Neural cell (in vitro differentiated cells): ENCODE results near the gene UQCRC1. TPM values are rescaled to one million over a fixed set of nuclear protein-coding genes. Genes with fewer than 3 reads are reported as not detected.

Source experiments
- H2AFZ ChIP-seq: fragments of 200-600, 300-800 bp; sonication (generic), shearing (Covaris generic); 2 replicates; pipeline ENCODE4 v1.6.0; 2014; ENCODE audit warnings: low read depth, mild to moderate bottlenecking, antibody characterized with exemption, low read length, moderate library complexity
- H3F3A ChIP-seq: fragments of 200-600 bp; shearing (Covaris generic); 2 replicates; pipeline ENCODE4 v1.6.1; 2016; ENCODE audit warnings: mild to moderate bottlenecking, moderate library complexity, mixed read lengths, antibody characterized with exemption, low read length; ENCODE audit not compliant: insufficient read depth, poor library complexity, severe bottlenecking
- H3K27ac ChIP-seq: fragments of 200-600, 300-800 bp; sonication (generic), shearing (Covaris generic); 2 replicates; pipeline ENCODE4 v1.5.1; 2014; ENCODE audit warnings: mild to moderate bottlenecking, low read length, moderate library complexity
- H3K27me3 ChIP-seq: fragments of 300-800, 200-600 bp; sonication (generic), shearing (Covaris generic); 2 replicates; pipeline ENCODE4 v1.6.0; 2014; ENCODE audit warnings: mild to moderate bottlenecking, low read depth, low read length, moderate library complexity; ENCODE audit not compliant: insufficient read depth
- H3K36me3 ChIP-seq: fragments of 300-800, 200-600 bp; sonication (generic), shearing (Covaris generic); 2 replicates; pipeline ENCODE4 v1.5.1; 2014; ENCODE audit warnings: mild to moderate bottlenecking, antibody characterized with exemption, low read length, moderate library complexity; ENCODE audit not compliant: insufficient read depth
- H3K4me2 ChIP-seq: fragments of 300-800, 200-600 bp; sonication (generic), shearing (Covaris generic); 2 replicates; pipeline ENCODE4 v1.6.0; 2014; ENCODE audit warnings: mild to moderate bottlenecking, low read length
- H3K4me3 ChIP-seq: fragments of 300-800, 200-600 bp; sonication (generic), shearing (Covaris generic); 2 replicates; pipeline ENCODE4 v1.5.1; 2014; ENCODE audit warnings: mild to moderate bottlenecking, low read length, moderate library complexity
- H3K79me2 ChIP-seq: fragments of 200-600 bp; shearing (Covaris generic); replicated peaks from 2 replicates; pipeline ENCODE4 v1.6.0; 2014; ENCODE audit warnings: mild to moderate bottlenecking, low read length, moderate library complexity; ENCODE audit not compliant: insufficient read depth
- H3K9ac ChIP-seq: fragments of 300-800, 200-600 bp; sonication (generic), shearing (Covaris generic); 2 replicates; pipeline ENCODE4 v1.6.1; 2016; ENCODE audit warnings: mild to moderate bottlenecking, low read length, mixed read lengths
- H3K9me2 ChIP-seq: fragments of 200-600 bp; shearing (Covaris generic); 2 replicates; pipeline ENCODE4 v1.6.1; 2016; ENCODE audit warnings: mild to moderate bottlenecking, low read length, mixed read lengths; ENCODE audit not compliant: insufficient read depth
- H3K9me3 ChIP-seq: fragments of 200-600, 300-800 bp; sonication (generic), shearing (Covaris generic); 2 replicates; pipeline ENCODE4 v1.6.1; 2016; ENCODE audit warnings: mild to moderate bottlenecking, mixed run types, low read length, moderate library complexity, mixed read lengths
- H4K20me1 ChIP-seq: fragments of 200-600 bp; shearing (Covaris generic); 2 replicates; pipeline ENCODE4 v1.6.1; 2016; ENCODE audit warnings: mild to moderate bottlenecking, mixed run types; ENCODE audit not compliant: insufficient read depth
- EP300 ChIP-seq: fragments of 450-650 bp; conservative IDR thresholded peaks from 2 replicates; pipeline ENCODE4 v1.6.1; 2014; ENCODE audit warnings: antibody characterized with exemption, mild to moderate bottlenecking, moderate library complexity; ENCODE audit not compliant: poor library complexity, severe bottlenecking
- EZH2 ChIP-seq: fragments of 200-600, 300-800 bp; shearing (Covaris generic), sonication (generic); IDR thresholded peaks from 2 replicates; pipeline ENCODE4 v1.6.1; 2014; ENCODE audit warnings: antibody characterized with exemption, low read length, borderline replicate concordance, mild to moderate bottlenecking; ENCODE audit not compliant: insufficient read depth, poor library complexity, severe bottlenecking
- MXI1 ChIP-seq: fragments of 450-650 bp; conservative IDR thresholded peaks from 2 replicates; pipeline ENCODE4 v1.6.1; 2014; ENCODE audit warnings: antibody characterized with exemption, mild to moderate bottlenecking; ENCODE audit not compliant: poor library complexity, severe bottlenecking
- POLR2AphosphoS5 ChIP-seq: IDR thresholded peaks from 2 replicates; pipeline ENCODE4 v1.6.1; 2012
- RAD21 ChIP-seq: fragments of 450-650 bp; conservative IDR thresholded peaks from 2 replicates; pipeline ENCODE4 v1.6.1; 2014; ENCODE audit warnings: antibody characterized with exemption, mild to moderate bottlenecking, moderate library complexity
- SMC3 ChIP-seq: fragments of 450-650 bp; conservative IDR thresholded peaks from 2 replicates; pipeline ENCODE4 v1.6.1; 2014; ENCODE audit warnings: antibody characterized with exemption, mild to moderate bottlenecking, moderate library complexity; ENCODE audit not compliant: poor library complexity
- TAF1 ChIP-seq: IDR thresholded peaks from 2 replicates; pipeline ENCODE4 v1.6.1; 2012; ENCODE audit warnings: low read depth
- polyA plus RNA-seq: library from polyadenylated mRNA; depleted of rRNA; stranded (reverse); fragments of >200 nt; gene quantifications from 2 replicates; pipeline ENCODE4 v1.2.3, GENCODE V29; 2014
- TF ChIP-seq, protein P1 (sequence below): fragments of 450-650 bp; IDR thresholded peaks from 2 replicates; pipeline ENCODE4 v1.5.1; 2014; ENCODE audit warnings: antibody characterized with exemption, mild to moderate bottlenecking, moderate library complexity; ENCODE audit not compliant: poor library complexity, severe bottlenecking
- TF ChIP-seq, protein P2 (sequence below): IDR thresholded peaks from 2 replicates; pipeline ENCODE4 v1.6.1; 2012; ENCODE audit warnings: borderline replicate concordance

The UQCRC1 gene
- polyA plus RNA-seq, 1 donor from 2014 or later = 333 TPM

DNA sequence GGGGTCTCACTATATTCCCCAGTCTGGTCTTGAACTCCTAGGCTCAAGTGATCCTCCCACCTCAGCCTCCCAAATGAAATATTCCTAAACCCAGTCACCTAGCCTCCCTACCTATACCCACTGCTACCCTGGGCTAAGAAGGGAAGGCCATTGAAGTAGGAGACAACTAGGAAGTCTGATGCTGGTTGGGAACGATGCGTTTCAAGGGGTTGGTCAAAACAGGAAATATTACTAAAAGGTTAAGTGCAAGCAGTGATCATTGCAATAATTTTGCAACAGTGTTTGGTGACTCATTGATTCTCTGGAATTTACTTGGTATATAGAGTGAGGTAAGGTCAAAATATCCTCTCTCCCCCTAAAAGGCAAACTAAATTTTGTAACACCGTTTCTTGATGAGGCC, 4.6 kb upstream of the UQCRC1 start:
- Histone ChIP-seq H3K27me3 (no peaks in the 10 kb centered on the region), H3K4me2 (no peak overlapping the region), H3K79me2 (peaks cover 3% of the 10 kb centered on the region), H4K20me1 (no peaks in the 10 kb centered on the region), H3K9me3 (no peaks in the 10 kb centered on the region), H3K9me2 (no peaks in the 10 kb centered on the region), H3K4me3 (no peak overlapping the region), H3K27ac (no peak overlapping the region), H3F3A (no peaks in the 10 kb centered on the region), H2AFZ (no peak overlapping the region), H3K36me3 (no peaks in the 10 kb centered on the region), H3K9ac (no peak overlapping the region)
- TF ChIP-seq EZH2 = no peak
- no peak for TF ChIP-seq TAF1
- TF ChIP-seq, protein P1, sequence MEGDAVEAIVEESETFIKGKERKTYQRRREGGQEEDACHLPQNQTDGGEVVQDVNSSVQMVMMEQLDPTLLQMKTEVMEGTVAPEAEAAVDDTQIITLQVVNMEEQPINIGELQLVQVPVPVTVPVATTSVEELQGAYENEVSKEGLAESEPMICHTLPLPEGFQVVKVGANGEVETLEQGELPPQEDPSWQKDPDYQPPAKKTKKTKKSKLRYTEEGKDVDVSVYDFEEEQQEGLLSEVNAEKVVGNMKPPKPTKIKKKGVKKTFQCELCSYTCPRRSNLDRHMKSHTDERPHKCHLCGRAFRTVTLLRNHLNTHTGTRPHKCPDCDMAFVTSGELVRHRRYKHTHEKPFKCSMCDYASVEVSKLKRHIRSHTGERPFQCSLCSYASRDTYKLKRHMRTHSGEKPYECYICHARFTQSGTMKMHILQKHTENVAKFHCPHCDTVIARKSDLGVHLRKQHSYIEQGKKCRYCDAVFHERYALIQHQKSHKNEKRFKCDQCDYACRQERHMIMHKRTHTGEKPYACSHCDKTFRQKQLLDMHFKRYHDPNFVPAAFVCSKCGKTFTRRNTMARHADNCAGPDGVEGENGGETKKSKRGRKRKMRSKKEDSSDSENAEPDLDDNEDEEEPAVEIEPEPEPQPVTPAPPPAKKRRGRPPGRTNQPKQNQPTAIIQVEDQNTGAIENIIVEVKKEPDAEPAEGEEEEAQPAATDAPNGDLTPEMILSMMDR = no peak
- no peak for TF ChIP-seq EP300

DNA sequence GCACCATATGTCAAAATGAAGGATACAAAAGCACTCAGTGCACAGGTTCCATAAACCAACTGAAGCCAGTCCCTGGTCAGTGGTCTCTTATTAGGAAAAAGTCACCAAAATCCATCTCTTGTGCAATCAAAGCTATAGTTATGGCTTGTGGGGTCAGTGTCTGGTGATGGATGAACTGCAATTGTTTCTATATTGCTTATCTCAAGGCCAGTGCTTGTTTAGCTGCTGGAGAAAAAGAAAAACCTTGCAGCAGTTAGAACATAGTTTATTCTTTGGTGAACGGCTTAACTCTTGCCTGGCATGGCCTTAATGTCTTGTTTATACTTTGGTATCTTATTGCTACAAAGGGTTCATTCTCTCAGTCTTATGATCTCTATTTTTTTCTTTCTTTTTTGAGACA, 2.9 kb upstream of the UQCRC1 start:
- H3K27me3 ChIP-seq = no peaks in the 10 kb centered on the region
- H3F3A ChIP-seq = no peaks in the 10 kb centered on the region
- H3K4me2 ChIP-seq = no peak overlapping the region

More for the DNA sequence above, 2.9 kb upstream of the UQCRC1 start:
- H3K79me2 ChIP-seq = peaks cover 20% of the 10 kb centered on the region
- H3K9ac ChIP-seq = no peak overlapping the region
- H3K36me3 ChIP-seq = no peaks in the 10 kb centered on the region
- no peak overlapping the region for H3K4me3 ChIP-seq
- no peaks in the 10 kb centered on the region for H4K20me1 ChIP-seq
- no peaks in the 10 kb centered on the region for H3K9me2 ChIP-seq
- no peak overlapping the region for H2AFZ ChIP-seq
- TF ChIP-seq EP300 (no peak), RAD21 (no peak), MXI1 (no peak), SMC3 (no peak), EZH2 (no peak), TAF1 (no peak), POLR2AphosphoS5 (no peak)
- TF ChIP-seq, protein P2, sequence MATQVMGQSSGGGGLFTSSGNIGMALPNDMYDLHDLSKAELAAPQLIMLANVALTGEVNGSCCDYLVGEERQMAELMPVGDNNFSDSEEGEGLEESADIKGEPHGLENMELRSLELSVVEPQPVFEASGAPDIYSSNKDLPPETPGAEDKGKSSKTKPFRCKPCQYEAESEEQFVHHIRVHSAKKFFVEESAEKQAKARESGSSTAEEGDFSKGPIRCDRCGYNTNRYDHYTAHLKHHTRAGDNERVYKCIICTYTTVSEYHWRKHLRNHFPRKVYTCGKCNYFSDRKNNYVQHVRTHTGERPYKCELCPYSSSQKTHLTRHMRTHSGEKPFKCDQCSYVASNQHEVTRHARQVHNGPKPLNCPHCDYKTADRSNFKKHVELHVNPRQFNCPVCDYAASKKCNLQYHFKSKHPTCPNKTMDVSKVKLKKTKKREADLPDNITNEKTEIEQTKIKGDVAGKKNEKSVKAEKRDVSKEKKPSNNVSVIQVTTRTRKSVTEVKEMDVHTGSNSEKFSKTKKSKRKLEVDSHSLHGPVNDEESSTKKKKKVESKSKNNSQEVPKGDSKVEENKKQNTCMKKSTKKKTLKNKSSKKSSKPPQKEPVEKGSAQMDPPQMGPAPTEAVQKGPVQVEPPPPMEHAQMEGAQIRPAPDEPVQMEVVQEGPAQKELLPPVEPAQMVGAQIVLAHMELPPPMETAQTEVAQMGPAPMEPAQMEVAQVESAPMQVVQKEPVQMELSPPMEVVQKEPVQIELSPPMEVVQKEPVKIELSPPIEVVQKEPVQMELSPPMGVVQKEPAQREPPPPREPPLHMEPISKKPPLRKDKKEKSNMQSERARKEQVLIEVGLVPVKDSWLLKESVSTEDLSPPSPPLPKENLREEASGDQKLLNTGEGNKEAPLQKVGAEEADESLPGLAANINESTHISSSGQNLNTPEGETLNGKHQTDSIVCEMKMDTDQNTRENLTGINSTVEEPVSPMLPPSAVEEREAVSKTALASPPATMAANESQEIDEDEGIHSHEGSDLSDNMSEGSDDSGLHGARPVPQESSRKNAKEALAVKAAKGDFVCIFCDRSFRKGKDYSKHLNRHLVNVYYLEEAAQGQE = no peak
- TF ChIP-seq, protein P1 = no peak
- H3K27ac ChIP-seq = no peak overlapping the region
- H3K9me3 ChIP-seq = no peaks in the 10 kb centered on the region
